ENCODE data around the gene PREX1.

The PREX1 gene

DNA sequence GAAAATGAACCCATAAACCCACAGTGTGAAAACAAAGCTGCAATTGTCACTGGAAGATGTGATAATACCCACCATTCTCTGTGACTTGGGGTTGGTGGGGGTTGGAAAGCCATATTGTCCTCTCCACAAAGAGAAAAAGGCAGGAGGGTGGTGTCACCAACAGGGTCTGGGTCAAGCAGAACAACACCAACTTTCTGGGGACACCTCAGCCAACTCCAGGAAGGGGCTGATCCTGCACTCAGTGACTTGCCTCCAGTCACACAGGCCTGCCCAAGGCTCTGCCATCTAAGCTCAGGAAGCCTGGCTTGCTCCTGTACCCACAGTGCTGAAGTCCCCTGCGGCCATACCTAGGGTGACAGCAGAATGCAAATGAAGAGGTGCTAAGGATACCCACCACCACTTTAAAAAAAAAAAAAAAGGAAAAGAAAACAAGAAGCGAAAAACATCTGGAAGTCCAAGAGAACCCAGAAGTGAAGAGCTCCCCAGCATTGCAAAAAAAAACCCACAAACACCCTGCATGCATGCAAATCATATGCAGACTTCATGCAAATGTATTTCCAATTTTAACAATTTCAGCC lies 110.6 kb downstream of the PREX1 start:
- FAIRE-seq: no peak

DNA sequence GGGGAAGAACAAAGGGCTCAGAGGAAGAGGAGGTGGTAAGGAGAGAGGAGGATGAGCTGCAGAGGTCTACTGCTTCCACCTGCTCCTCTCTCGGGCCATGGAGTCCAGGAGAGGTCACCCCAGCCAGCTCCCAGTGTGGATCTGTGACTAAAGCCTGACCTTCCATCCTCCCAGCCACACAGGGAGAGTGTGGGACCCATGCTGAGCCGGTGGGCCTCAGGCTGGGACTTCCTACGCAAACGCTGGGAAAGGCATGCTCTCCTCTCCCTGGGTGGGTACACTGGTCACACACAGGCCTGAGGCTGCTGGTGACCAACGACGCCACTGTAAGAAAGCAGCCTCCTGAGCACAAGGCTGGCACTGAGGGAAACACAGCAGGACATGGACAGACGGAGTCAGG lies 111.3 kb downstream of the PREX1 start:
- no peak for FAIRE-seq

DNA sequence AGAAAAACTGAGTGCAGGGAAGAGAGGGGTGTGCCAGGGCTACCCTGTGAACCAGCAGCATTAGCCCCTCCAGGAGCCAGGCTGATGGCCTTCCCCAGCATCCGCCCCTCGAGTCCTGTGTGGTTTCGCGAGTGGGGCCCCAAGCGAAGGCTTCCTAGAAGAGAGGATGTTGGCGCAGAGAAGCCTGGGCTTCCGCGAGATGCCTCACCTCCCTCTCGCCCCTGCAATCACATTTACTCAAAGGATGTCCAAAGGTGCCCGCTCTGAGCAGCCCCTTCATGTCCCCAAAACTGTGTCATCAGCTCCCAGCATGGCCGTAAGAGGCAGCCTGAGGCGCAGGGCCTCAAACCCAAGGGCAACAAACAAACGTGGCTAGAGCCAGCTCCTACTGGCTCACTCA lies 111.7 kb downstream of the PREX1 start:
- FAIRE-seq: no peak

DNA sequence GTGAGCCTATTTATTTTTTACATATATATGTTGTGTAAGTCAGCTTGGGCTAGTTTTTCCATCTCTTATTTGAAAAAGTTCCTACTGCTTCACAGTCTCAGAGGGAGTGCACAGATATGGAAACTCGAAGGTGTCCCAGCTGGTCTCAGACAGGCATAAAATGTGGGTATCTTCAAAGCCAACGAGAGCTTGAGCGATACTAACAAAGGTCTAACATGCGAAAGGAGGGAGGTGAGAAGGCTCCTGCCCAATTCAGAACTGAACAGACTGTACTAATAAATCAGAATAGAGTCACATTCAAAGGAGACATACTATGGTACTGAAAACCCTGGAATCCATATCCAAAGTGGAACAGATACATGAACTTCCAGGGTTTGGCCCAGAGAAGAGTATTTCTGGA lies 113.0 kb downstream of the PREX1 start:
- FAIRE-seq: no peak

DNA sequence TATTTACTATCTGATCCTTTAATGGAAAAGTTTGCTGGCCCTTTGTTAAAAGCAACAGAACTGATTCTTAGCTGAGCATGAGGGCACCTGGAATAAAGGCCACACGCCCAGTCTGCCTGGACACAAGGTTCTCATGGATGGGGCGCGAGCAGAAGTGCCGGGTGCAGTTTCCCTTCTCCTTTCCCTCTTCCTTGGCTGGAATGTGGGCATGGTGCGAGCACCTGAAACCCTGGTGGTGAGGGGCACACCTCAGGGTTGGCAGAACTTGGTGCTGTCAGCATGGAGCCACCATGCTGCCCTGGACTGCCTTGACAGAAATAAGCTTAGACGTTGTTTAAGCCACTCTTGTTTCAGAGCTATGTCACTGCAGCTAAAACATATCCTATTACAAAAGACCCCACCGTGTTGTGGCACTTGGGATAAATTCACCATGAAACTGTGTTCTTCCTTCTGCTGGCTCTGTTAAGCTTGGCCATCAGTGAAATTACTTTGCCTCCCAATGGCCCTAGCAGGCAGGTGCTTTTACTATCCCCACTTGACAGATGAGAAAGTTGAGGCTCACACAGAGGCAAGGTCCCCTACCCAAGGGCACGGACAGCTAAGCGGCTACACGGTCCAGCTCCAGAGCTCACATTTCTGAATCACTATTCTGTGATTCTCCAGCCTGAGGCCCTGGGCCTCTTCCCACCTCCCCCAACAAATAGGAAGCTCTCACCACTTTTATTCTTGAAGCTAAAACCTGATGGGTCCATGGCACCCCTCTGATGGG lies 115.9 kb downstream of the PREX1 start:
- FAIRE-seq: no peak

DNA sequence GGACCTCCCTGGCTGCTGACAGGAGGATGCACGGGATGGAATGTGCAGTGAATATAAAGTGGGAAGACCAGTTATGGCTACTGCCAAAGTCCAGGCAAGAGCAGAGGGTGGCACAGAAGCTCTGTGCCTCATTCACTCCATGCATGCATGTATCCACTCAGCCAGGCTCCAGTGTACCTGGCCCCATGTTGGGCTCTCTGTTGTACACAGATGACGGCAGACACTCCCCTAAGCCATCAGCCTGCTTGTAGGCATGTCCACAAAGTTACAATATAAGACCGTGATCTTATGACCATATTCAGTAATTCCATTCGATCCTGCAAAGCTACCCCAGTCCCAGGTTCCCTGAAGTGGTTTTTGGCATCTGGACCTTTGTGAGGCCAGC lies 116.8 kb downstream of the PREX1 start:
- FAIRE-seq: no peak

DNA sequence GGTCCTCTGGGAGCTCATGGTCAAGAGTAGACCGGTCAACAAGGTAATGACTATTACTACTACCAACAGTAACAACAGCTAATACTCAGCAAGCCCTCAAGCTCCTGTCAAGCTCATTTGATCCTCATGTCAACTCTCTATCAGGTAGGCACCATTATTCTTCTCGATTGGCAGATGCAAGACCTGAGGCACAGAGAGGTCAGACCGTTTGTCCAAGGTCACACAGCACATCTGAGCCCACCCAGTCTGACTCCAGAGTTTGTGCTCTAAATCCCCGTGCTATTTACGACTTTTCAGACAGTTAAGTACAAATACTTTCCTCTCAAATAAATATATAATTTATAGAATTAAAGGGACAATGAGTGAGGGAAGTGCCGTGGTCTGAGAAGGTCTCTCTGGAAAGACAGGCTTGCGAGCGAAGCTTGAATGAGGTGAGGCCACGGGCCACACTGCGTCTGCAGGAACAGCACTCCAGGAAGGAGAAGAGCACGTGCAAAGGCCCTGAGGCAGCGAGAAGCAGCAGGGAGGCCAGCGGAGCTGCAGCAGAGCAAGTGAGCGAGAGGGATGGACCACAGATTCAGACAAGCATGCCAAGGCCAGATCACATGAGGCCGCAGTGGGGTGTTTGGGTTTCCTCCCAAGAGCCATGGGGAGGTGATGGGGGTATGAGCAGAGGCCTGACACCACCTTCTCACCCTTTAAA lies 117.3 kb downstream of the PREX1 start:
- FAIRE-seq: no peak

DNA sequence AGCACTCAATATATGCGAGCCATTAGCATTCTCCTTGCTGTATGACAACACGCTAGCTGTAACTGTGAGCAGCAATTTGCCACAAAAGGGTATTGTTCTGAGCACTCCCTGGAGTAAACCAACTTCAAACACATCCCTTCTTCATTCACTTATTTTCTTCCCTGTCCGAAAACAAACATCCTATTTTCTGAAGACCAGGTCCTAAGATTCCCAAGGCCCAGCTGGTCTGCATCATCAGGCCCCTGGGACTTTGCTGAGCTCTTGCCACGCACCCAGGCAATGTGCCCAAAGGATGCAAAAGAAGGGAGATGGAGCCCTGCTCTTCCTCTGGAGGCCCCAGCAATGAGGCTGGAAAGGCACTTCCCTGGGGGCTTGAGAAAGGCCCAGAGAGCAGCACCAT lies 118.1 kb downstream of the PREX1 start:
- FAIRE-seq: no peak

DNA sequence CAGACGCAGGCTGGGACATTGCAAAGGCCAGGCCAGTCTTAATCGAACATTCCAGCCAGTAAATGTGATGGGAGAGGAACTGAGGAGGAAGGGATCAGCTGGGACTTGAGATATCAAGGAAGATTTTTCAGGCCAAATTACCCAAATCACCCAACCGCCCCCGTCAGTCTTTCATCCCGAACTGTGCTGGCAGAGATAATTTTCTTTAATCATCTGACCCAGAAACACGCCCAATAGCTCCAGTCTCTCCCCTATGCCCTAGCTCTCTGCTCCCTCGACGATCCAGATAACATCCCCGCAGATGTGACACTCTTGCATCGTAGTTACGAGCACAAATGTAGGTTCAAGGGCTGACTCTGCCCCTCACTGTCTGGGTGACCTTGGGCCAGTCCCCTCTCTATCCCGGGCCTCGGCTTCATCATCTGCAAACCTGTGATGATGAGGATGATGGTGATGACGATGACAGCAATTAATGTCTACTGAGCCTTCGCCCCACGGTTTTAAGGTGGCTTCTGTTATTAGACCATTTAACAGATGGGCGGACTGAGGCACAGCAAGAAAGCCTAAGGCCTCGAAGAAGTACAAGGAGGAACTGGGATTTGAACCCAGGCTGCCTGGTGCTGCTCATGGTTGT lies 118.6 kb downstream of the PREX1 start:
- no peak for FAIRE-seq

DNA sequence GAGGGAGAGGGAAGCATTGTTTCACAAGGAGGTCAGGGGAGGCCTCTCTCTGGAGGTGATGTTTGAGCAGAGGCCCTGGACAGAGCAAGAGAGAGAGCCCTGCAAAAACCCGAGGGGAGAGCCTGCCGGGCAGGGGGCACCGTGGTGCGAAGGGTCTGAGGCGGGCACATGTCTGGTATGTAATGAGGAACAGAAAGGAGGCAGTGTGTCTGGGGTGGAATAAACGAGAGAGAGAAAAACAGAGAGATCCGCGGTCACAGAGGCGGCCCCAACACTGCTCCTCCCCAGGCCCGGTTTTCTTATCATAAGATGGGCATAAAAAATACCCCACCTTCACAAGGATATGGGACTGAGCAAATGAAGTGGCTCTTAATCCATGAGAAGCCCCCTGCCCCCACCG lies 119.2 kb downstream of the PREX1 start:
- no peak for FAIRE-seq

DNA sequence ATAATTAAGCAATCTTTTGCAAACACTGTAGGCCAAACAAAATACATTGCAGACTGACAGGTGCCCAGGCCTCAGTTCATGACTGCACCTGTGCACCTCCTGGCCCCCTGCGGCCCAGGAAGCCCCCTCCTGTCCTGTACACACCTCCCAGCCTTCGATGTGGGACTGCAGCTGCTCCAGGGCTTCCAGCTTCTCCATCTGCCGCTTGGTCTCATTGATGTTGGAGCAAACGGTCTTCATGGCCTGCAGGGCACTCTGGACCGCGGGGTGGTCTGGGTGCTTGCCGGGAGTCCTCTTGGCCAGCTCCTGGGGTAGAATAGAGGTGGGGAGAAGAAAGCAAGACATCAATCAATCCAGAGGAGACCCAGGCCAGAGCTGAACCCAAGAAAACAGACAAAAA lies 119.7 kb downstream of the PREX1 start:
- FAIRE-seq: no peak

DNA sequence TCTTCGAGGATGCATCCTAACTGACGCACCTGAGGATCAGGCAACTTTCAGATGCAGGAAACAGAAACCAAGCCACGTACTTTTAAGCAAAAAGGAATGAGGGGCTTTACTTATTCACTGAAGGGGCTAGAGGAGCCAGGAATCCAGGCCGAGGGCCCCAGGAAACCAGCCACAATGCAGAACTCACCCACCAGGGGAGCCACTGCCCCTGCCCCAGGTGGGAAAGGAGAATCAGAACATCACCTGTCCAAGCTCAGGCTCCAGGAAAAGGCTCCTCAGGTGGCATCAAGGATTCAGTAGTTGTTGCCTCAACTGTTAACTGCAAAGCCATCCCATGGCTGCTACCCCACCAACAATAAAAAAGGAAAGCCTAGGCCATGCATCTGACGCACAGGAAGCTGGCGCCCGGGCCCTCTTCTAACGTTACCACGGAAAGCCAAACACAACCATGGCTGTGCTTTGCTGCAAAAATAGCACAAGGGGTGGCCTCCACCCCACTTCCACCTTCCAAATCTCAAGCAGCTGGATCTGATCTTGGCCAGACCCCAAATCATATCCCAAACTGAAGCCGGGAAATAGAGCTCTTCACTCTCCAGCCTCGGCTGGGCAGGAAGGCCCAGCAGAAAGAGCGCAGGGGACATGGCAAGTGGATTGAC lies 121.0 kb downstream of the PREX1 start:
- no peak for FAIRE-seq

DNA sequence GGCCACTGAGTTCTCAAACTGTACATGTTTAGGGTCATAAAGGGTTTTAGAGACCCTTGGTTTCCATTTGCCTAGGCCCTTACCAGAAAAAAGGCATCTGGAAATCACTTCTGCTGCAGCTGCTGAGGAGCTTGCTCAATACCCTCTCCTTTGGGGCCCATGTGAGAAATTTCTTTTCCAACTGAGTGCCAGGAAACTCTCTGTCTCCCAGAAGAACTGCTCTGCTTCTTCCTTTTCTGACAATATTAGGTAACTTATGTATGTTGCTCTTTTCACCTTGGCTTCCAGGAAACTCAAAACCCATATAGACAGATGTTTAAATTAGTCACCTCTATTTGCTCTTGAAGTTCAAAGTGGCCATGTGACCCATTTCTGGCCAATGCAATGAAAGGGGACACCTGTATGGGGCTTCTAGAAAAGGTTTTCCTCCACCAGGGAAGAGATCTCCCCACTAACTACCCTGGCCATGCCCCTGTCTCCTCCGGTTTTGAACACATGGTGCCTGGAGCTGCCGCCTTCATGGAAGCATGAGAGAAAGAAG lies 121.6 kb downstream of the PREX1 start:
- FAIRE-seq: no peak

DNA sequence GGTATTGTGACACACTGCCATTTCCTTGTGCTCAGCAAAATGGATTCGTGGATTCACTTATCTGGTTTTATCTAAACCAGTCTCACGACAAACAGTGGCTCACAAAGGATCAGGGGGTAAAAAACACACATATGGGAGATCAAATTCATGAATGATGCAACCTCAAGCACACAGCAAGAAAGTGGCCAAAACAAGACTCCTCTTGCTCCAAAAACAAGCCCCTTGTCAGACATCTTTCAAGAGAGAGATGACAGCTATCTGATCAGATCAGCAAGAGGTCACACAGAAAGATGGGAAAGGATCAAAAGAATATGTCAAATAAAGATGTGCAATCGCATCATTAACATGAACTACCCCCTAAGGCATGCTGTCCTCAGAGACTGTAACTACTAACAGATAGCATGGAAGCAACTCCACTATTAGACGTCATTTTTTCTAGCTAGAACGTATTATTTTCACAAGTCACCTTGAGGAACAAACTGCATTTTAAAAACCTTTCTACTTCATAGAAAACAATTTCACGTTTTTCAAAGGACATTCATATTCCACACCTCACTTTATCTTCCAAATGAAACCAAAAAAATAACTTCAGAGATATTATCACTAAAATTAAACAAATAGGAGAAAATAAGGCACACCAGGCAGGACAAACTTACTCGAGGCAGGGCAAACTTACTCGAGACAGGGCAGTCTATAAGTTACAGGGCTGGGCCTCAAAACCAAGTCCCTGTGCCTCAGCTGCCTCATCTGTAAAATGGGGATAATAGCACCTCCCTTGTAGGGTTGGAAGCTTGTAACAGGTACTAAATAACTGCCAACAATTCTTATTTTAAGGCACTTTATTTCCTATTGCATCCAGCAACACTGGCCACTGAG lies 122.3 kb downstream of the PREX1 start:
- no peak for FAIRE-seq

DNA sequence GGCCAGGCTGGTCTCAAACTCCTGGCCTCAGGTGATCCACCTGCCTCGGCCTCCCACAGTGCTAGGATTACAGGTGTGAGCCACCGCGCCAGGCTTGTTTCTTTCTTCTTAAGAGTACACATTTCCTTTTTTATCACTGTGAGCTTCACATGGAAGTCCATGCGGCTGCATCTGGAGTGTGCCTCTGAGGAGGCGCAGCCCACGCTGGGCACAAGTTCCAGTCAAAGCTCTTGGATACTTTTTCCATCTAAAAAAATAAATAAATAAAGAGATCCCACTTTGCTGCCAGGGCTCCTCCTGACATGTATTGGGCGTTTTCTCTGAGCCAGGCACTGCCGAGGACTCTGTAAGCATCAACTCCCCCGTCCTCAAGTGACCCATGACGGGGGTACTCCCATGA lies 123.0 kb downstream of the PREX1 start:
- no peak for FAIRE-seq

DNA sequence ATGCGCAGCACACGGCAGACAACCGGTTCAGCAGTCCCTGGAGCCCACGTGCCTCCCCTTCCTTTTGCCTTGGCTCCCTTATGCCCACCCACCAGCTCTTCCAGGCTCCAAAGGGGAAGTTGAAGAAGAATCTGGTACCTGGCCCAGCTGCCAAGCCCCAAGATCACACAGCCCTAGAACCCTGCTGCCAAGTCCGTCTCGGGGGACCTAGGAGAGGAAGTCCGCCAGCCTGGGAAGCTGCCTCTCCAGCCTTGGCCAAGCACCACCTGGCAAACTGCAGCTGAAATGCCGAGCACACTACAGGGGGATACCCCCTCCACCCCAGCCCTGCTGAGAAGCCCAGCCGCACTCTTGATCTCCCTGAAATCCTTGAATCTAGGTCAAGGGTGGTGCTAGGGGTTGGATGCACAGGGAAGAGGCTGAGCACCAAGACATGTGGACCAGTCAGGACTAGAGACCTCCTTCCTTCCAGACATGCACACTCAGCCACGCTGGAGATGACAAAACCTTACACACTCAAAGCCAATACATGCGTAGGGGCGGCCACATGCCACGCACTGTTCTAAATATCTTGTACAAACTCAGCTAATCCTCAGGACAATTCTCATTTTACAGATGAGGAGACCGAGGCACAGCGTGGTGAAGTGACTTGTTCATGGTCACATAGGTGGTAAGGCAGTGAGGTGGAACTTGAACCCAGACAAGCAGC lies 124.1 kb downstream of the PREX1 start:
- no peak for FAIRE-seq

DNA sequence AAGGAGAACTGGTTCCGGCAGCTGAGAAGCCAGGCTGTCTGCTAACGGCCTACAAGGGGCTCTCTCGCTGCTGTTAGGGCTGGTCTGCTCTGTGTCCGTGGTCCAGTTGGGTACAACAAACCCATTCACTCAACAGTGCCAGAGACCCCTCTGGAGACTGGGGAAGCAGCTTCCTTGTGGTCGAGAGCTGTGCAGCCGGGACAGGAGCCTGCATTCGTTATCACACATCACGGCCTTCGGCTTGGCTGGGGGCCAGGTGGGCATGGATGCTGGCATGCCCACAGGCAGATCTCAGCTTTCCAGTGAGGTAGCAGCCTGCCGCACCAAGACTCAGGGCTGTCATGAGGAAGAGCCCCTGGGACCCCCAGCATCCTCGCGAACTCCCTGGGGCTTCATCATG lies 124.7 kb downstream of the PREX1 start:
- no peak for FAIRE-seq

DNA sequence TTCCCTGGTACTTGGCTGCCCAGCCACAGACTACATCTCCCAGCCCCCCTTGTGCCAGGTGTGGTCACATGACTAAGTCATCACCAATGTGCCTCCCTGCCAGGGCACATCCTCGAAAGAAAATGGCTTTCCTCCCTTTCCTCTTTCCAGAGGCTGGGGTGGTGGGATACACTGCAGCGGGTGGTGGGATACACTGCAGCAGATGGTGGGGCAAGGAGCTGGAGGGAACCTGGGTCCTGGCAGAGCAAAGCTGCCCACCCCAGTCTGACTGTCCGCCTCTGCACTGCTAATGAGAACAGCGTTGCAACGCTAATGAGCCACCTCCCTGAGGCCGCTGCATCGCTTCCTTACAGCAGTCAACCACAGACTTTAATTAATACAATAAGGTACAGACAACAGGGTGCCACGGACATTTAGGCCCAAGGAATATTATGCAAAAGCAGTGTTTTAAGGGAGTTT lies 125.3 kb downstream of the PREX1 start:
- no peak for FAIRE-seq

DNA sequence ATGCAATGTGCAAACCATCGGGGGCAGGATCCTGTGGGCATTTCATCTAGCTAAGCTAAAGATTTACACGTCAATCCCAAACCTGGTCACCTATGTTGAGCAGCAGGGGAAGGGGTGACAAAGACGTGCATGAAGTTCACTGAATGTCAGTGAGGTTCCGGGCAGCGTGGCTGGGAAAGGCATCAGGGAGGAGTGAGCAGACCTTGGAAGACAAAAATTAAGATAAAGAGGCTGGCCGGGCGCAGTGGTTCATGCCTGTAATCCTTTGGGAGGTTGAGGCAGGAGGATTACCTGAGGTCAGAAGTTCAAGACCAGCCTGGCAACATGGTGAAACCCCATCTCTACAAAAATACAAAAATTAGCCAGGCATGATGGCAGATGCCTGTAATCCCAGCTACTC lies 126.1 kb downstream of the PREX1 start:
- no peak for FAIRE-seq

DNA sequence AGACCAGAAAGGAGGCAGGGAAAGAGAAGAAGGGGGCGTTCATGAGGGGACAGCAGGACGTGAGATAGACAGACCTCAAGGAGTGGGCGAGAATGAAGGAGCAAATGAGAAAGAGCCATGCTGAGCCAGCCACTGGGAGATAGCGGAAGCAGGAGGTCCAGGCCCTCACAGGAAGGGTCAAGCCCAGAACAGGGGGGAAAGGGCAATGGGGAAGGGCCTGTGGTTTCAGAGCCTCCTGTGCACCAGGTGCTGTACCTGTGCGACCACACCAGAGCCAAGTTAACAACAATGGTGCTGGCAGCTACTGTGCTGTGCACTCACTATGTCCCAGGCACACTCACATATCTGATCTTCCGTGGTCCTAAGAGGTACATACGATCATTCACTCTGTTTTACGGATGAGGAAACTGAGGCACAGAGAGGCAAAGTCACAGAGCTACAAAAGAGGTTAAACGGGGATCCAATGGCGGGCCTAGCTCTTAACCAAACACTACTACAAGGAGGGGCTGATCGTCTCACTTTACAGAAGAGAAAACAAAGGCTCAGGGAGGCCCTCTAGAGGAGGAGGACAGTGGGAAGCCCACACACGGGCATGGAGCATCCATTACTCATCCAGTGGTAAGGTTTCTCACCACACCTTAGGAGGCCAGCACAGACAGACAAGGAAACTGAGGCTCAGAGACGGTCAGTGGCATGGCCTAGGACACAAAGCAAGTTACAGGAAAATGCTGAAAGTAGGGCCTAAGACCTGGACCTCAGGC lies 129.1 kb downstream of the PREX1 start:
- no peak for FAIRE-seq

Measured in colon (tissue), 2 donors.